Epithelial cell of esophagus (primary cell): Measurements from ENCODE around the gene MARCHF4.

Experiments used
- DNase-seq: peaks from one replicate; pipeline ENCODE4 v3.0.0; 2010; ENCODE audit warnings: low read depth
- H3K4me3 ChIP-seq: 2 replicates; pipeline ENCODE4 v1.5.1; 2011; ENCODE audit warnings: mild to moderate bottlenecking, low read length, control low read depth
- TF ChIP-seq, protein P1 (sequence below): IDR thresholded peaks from 2 replicates; pipeline ENCODE4 v1.5.1; 2011; ENCODE audit warnings: low read depth, mild to moderate bottlenecking, low read length, control low read depth, inconsistent platforms; ENCODE audit not compliant: insufficient read depth; ENCODE audit errors: missing control alignments

The MARCHF4 gene

DNA sequence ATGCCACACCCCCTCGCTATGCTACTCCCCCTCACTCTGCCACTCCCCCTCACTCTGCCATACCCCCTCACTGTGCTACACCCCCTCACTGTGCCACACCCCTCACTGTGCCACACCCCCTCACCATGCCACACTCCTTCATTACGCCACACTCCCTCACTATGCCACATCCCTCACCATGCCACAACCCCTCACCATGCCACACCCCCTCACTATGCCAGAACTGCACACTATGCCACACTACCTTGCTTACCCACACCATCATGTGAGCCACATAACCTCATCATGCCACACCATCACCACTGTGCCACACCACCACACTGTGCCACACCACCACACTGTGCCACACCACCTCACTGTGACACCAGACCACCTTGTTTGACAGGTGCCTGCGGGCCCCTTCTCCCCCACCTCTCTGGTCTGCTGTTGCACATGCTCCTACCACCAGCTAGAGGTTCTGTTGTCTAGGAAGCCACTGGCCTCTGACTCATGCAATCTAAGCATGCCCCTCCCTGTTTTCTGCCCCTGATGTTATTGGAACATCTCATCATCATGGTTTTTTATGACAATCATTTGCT, 22.0 kb downstream of the MARCHF4 start:
- TF ChIP-seq, protein P1, sequence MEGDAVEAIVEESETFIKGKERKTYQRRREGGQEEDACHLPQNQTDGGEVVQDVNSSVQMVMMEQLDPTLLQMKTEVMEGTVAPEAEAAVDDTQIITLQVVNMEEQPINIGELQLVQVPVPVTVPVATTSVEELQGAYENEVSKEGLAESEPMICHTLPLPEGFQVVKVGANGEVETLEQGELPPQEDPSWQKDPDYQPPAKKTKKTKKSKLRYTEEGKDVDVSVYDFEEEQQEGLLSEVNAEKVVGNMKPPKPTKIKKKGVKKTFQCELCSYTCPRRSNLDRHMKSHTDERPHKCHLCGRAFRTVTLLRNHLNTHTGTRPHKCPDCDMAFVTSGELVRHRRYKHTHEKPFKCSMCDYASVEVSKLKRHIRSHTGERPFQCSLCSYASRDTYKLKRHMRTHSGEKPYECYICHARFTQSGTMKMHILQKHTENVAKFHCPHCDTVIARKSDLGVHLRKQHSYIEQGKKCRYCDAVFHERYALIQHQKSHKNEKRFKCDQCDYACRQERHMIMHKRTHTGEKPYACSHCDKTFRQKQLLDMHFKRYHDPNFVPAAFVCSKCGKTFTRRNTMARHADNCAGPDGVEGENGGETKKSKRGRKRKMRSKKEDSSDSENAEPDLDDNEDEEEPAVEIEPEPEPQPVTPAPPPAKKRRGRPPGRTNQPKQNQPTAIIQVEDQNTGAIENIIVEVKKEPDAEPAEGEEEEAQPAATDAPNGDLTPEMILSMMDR: no peak
- H3K4me3 ChIP-seq: no peak overlapping the region
- DNase-seq: peak; percentile 79

DNA sequence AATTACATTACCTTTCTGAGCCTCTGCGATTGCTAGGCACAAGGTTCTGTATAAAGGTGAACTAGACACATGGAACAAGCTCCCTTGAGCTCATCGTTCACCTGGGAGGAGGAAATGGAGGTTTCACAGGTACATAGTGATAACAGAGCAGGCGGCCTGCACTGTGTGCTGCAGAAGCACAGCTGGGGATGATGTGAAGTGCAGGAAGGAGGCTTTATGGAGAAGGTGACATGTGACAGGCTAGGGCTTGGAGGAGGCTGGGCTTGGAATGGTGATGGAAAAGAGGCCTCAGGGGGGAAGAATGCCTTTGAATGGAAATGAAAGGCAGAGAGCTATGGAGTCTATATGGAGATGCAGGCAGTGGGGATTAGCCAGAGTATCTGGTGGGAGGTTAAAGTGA, 22.9 kb downstream of the MARCHF4 start:
- DNase-seq: no peak
- no peak overlapping the region for H3K4me3 ChIP-seq
- TF ChIP-seq, protein P1: no peak

DNA sequence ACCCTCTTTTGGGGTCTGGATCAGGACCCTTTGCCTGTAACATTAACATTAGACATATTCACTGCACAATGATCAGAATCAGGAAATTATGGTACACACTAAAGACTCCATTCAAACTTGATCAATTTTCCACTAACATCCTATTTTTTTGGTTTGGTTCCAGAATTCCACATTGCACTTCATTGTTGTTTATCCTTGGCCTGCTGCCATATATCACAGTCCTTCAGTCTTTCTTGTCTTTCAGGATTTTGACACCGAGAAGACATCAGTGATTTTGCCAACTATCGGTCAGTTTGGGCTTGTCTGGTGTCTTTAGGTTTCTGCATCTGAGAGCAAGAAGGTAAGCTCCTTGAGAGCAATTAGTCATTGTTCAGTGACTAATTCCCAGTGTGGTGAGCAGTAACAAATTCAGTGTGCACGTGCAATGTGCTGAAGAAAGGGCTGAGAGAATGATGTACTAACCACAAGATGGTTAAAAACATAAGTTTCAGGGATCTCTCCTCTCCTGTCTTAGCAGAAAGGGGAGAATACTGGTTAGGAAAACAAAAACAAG, 23.5 kb downstream of the MARCHF4 start:
- TF ChIP-seq, protein P1: no peak
- DNase-seq: peak; percentile 92
- no peak overlapping the region for H3K4me3 ChIP-seq

DNA sequence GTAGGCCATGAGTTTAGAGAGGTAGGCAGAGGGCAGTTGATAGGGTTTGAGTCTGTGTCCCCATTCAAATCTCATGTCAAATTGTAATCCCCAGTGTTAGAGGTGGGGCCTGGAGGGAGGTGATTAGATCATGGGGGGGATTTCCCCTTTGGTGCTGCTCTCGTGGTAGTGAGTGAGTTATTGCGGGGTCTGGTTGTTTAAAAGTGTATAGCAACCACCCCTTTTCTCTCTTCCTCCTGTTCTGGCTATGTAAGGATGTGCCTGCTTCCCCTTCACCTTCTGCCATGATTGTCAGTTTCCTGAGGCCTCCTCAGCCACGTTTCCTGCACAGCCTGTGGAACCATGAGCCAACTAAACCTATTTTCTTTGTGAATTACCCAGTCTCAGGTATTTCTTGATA, 25.5 kb downstream of the MARCHF4 start:
- H3K4me3 ChIP-seq: no peak overlapping the region
- TF ChIP-seq, protein P1: no peak
- no peak for DNase-seq

DNA sequence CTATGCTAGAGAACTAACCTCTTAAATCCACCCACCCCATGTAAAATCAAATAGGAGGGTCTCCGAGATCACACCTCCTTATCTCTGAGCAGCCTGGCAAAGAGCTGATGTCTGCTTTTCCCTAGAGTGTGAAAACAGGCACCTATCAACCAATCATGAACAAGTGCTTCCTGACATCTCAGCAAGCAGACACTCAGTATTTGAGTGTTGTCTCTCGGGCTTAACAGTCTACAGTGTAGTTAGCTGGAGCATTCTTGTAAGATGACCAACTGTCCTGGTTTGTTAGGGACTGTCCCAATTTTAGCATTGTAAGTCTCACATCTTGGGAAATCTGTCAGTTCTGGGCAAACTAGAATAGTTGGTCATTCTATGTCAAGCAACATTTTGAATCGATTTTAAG, 26.4 kb downstream of the MARCHF4 start:
- no peak overlapping the region for H3K4me3 ChIP-seq
- TF ChIP-seq, protein P1: no peak
- DNase-seq: peak; percentile 11

DNA sequence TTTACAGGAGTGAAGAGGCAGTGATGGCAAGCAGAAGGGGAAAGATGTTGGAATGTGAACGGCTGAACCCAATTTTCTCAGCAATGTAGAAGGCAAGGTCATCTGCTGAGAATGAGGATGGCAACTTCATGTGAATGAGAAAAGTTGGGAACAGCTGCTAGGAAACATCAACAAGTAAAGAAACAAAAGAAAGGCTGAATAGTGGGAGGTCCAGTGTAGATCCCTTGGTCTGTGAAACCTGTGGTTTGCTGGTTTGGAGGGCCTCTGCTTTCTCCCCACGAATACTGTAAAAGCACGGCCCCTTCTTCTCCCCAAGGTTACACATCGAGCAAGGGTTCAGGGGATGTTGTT, 27.4 kb downstream of the MARCHF4 start:
- TF ChIP-seq, protein P1: no peak
- H3K4me3 ChIP-seq: no peak overlapping the region
- DNase-seq: no peak
